ENCODE data around the gene RAB11FIP3.
"Not testable (repeated sequence)": the region's sequence is repeated elsewhere in the genome, so short reads cannot be mapped to it uniquely, and the experiment has no call there.

Gene RAB11FIP3

GRCh38 chr16:424623-425081, 797 bp upstream of the RAB11FIP3 start:
- DNase-seq: no peak

- DNase-seq: no peak
Measured at GRCh38 chr16:425740-426114, 278 bp downstream of the RAB11FIP3 start.

- no peak for DNase-seq
Measured at GRCh38 chr16:426115-426905, 861 bp downstream of the RAB11FIP3 start.

GRCh38 chr16:426906-427249, 1.4 kb downstream of the RAB11FIP3 start:
- no peak for DNase-seq

- DNase-seq: no peak
Measured at GRCh38 chr16:427250-427649, 1.8 kb downstream of the RAB11FIP3 start.

- no peak for DNase-seq
Measured at GRCh38 chr16:430904-431303, 5.5 kb downstream of the RAB11FIP3 start.

GRCh38 chr16:440627-441026, 15.2 kb downstream of the RAB11FIP3 start:
- DNase-seq: no peak

- no peak for DNase-seq
Measured at GRCh38 chr16:441447-441846, 16.0 kb downstream of the RAB11FIP3 start.

- DNase-seq: no peak
Measured at GRCh38 chr16:442976-443375, 17.5 kb downstream of the RAB11FIP3 start.

GRCh38 chr16:444027-444426, 18.6 kb downstream of the RAB11FIP3 start:
- no peak for DNase-seq

GRCh38 chr16:445566-445965, 20.1 kb downstream of the RAB11FIP3 start:
- no peak for DNase-seq

- no peak for DNase-seq
Measured at GRCh38 chr16:450385-450784, 24.9 kb downstream of the RAB11FIP3 start.

GRCh38 chr16:450785-451512, 25.5 kb downstream of the RAB11FIP3 start:
- no peak for DNase-seq

- DNase-seq: no peak
Measured at GRCh38 chr16:454397-454940, 29.0 kb downstream of the RAB11FIP3 start.

GRCh38 chr16:455453-455852, 30.0 kb downstream of the RAB11FIP3 start:
- DNase-seq: no peak

GRCh38 chr16:456891-457483, 31.5 kb downstream of the RAB11FIP3 start:
- DNase-seq: no peak

- no peak for DNase-seq
Measured at GRCh38 chr16:457732-458400, 32.4 kb downstream of the RAB11FIP3 start.

GRCh38 chr16:459761-460160, 34.3 kb downstream of the RAB11FIP3 start:
- no peak for DNase-seq

GRCh38 chr16:460787-461186, 35.3 kb downstream of the RAB11FIP3 start:
- DNase-seq: no peak

- no peak for DNase-seq
Measured at GRCh38 chr16:463071-463470, 37.6 kb downstream of the RAB11FIP3 start.

- DNase-seq: no peak
Measured at GRCh38 chr16:466651-467050, 41.2 kb downstream of the RAB11FIP3 start.

GRCh38 chr16:467249-467871, 41.9 kb downstream of the RAB11FIP3 start:
- DNase-seq: not testable (repeated sequence)
